Fibroblast of skin of left quadriceps (primary cell): Measurements from ENCODE around the gene RNF167.

Source experiments
- DNase-seq, 2 experiments: peaks; one replicate each; pipeline ENCODE4 v3.0.0-alpha.2; 2013; ENCODE audit warnings: low read depth in 2 of 2

The RNF167 gene

GRCh38 chr17:4938688-4939545 is 1.2 kb upstream of the RNF167 start:
- DNase-seq, result no peak

DNA sequence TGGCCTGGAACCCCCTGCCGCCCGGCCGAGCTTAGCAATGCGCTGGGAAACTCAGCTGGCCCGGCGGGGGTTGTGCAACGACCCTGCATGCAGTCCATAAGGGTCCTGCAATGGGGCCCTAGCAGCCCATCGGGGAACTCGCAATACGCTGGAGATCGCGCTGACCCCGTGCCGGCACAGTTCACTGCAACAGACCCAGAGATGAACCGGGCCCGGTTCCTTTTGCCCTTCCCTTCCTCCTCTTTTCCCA is 597 bp upstream of the RNF167 start:
- DNase-seq, result no peak

DNA sequence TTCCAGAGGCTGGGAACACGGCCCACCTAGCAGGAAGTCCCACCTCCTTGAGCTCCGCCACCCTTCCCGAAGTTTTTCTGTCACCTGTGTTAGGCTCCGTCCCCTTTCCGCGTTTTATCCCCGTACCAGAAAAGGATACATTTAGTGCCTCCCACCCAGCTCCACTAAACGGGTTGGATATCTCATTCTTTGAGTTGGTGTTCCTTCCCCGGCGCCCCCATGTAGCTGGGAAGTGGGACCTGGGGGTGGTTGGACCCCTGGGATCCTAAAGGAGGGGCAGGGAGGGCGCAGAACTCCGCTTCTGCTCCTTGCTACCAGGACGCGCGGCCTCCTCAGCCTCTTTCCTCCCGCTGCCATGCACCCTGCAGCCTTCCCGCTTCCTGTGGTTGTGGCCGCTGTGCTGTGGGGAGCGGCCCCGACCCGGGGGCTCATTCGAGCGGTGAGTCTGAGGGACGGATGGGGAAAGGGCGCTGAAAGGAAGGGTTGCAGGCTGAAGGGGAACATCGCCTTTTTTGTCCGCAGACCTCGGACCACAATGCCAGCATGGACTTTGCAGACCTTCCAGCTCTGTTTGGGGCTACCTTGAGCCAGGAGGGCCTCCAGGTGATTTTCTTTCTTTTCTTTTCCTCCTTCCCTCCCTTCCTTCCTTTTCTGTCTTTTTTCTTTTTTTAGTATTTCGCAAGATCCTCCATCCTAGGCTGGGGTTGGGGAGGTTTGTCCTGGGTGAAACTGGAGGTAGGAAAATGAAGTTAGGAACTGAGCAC is 669 bp downstream of the RNF167 start:
- no peak for DNase-seq

GRCh38 chr17:4941319-4941610 is 1.2 kb downstream of the RNF167 start:
- no peak for DNase-seq

DNA sequence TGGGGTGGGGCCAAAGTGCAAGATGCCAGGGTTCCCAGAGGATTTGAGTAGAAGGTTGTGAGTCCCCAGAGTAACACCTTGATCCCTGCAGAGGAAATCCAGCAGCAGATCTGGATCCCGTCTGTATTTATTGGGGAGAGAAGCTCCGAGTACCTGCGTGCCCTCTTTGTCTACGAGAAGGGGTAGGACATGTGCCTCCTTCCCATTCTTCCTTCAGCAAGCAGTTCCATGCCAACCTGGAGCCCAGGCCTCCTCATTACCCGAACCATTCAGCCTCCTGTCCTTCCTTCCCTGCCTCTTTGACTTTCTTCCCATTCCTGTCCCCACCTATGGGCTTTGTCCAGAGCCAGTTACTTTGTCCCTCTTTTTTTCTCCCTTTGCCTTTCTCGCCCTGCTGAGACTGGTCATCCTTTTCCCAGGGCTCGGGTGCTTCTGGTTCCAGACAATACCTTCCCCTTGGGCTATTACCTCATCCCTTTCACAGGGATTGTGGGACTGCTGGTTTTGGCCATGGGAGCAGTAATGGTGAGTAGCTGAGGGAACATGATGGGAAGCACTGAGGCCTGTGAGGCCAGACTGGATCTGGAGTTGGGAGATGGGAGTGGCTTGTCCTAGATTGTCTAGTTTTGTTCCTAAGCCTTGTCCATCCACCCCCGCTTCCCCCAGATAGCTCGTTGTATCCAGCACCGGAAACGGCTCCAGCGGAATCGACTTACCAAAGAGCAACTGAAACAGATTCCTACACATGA is 2.9 kb downstream of the RNF167 start:
- no peak for DNase-seq

- DNase-seq, result no peak
Observed at GRCh38 chr17:4944163-4944553, 4.1 kb downstream of the RNF167 start.

- no peak for DNase-seq
Observed at GRCh38 chr17:4944554-4945175, 4.6 kb downstream of the RNF167 start.

DNA sequence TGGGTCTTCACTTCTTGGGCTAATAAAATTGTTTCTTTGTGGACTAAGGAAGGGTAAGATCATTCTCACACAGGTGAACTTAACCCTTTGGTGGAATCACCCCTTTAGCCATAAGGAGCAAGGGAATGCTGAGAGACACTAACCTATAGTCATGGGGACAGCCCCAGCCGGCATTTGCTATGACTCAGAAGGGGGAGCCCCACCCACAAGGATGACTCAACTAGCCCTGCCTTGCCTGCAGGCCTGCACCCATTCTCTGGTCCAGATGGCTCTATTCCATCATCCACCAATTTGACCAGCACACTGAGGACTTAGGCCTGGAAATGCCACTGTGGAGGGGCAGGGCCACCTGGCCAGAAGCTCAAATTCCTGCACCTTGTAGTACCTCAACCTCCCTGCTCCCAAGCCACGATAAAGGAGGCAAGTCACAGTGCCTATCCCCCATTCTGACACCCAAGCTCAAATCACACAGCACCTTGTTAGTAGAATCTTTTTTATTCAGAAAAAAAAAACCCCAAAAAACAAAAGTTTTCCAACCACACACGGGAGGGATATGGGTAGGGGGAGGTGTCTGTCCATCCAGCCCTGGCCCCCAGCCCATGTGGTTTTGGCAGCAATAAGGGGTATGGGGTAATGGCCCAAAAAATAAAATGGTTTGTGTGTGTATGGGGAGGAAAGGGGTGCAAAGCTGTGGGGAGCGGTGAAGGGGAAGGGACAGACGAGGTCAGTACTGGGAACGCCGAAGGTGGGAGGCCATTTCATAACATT is 5.3 kb downstream of the RNF167 start:
- DNase-seq, result peak; percentile 63 to 65

DNA sequence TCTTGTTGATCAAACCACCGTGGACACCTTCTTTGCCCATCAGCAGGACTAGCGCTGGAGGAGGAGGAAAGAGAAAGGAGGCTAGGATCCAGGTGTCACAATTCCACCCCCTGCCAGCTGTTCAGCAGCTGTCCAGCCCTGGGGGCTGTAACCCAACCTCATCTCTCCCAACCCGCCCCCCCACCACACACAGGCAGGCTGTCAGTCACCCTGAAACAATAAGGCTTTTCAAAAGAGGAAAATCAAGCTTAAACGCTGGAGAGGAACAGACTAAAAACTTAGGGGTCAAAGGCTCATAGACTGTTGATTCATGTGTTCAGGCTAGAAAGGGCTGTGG is 5.8 kb downstream of the RNF167 start:
- DNase-seq, result no peak

DNA sequence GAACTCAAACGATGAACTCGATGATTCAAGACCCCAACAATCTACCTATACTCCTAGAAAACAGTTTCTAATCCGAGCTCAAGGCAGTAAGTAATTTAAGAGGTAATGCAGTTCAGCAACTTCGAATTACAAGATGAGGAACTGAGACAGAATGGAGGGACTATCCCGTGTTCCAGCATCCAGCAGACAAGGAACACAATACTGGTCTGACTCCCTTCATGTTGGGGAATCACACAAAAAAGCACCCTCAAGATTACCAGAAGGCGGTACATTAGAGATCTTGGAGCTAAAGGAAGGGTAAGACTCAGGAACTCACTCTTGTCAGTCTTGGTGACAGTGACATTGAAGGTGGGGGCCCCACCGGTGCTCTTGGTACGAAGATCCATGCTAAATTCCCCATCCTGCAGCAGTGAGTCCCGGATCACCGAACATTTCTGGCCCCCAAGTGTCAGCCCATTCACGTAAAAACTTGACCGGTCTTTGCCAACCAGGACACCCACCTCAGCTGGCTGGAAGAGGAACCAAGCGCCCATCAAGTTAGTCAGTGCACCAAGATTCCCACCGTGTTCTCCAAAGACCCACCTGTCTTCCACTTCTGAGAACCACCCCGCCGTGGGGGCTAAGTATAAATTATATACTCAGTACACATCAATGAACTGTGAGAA is 6.4 kb downstream of the RNF167 start:
- no peak for DNase-seq

DNA sequence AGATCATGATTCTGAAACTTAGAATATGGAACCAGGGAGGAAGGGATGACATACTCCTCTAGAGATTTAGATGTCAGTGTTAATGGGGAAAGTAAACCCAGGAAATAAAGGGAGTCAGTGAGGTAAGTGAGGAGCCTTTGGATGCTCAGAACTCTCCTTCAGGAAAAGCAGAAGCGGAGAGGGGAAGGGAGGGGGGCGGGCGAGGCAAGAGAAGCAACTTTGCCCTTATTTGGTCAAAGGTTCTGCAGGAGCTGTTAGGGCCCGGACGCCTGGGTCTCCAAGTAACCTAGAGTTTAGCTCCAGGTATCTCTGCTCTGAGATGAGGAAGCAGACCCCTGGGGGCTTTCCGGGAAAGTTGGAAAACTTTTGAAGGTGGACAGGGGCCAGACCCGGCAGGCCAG is 6.9 kb downstream of the RNF167 start:
- no peak for DNase-seq

- DNase-seq, result peak in 1 of 2 experiments; percentile 28
Observed at GRCh38 chr17:4947411-4948165, 7.5 kb downstream of the RNF167 start.

DNA sequence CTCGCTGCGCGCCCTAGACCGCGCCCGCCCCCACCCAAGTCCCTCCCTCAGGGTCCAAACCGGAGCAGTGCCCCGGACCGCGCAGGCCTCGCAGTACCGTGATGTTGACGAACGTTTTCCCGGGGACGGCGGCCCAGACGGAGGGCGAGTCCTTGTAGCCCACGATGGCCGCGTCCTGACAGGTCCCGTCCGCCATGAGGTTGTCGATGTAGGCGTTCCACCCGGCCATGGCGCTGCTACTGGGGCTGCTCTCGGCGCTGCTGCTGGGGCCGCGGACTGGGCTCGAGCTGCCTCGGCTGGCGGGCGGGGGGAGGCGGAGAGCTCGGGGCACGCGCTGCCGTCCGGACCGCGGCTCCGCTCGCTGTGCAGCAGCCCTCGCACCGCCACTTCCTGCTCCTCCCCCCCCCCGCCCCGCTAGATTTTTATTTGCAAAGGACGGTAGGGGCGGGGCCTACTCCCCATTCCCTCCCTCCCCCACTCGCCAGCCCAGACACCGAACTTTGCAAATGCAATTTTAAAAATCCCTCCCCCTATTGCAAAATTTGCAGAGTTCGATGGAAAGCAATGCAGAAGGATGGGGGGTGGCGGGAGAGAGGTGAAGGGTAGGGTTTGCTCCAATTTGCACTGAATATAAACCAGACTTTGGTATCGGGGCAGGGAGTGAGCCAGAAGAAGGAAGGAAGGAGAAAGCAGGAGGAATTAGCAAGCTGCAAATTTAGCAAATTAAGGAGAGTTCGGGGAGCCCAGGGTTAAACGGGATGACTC is 8.3 kb downstream of the RNF167 start, which contains the start of gene PFN1:
TSS of gene PFN1 (minus strand) at position 365 of the 765 bp plus-strand sequence. CDS start at position 229, 136 bp downstream.
- DNase-seq, result peak; percentile 92

GRCh38 chr17:4948931-4949320 is 8.9 kb downstream of the RNF167 start:
- peak; percentile 80 to 82 for DNase-seq

GRCh38 chr17:4949321-4950074 is 9.4 kb downstream of the RNF167 start:
- peak in 1 of 2 experiments; percentile 24 for DNase-seq

DNA sequence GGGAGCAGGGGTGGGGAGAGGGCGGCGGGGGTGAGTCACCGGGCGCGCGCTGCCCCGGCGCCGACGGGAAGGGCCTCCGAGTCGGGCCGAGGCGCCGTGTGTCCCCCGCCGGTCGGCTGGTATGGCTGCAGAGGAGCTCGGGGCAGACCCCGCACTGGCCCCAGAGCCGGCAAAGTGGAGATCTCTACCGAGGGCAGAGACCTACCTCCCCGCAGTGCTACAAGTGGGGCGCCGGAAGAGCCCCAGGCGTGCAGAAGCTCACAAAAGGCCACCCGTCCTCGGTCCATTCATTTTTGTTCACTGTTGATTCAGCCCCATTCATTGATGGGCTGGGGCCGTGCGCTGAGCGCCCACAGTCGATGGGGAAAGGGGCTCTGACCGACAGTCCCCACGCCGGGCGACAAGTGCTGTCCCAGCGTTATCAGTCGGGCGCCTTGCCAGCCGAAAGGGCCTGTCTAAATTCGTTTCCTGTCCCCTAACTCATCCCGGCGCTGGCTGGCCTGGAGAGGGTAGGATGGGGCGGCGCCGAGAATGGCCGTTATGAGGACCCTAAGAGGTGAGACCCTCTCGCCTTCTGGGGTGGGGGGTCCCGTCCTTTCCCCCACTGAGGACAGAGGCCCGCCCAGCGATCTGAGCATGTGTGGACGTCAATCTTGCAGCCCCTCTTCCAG is 10.1 kb downstream of the RNF167 start:
- no peak for DNase-seq

- no peak for DNase-seq
Observed at GRCh38 chr17:4950746-4951204, 10.7 kb downstream of the RNF167 start, which contains the start of gene ENO3. Gene ENO3 (plus strand): TSS chr17:4951119. CDS start chr17:4951830, 711 bp downstream.

- no peak for DNase-seq
Observed at GRCh38 chr17:4951486-4951885, 11.4 kb downstream of the RNF167 start.
